GM19043 (cell line): ENCODE results near the gene ARL2.
"Not testable (repeated sequence)": the region's sequence is repeated elsewhere in the genome, so short reads cannot be mapped to it uniquely, and the experiment has no call there.

Source experiments
- ATAC-seq: cut with Tn5 transposase; IDR thresholded peaks from one replicate; pipeline ENCODE4 v1.9.1; 2021; ENCODE audit warnings: low read depth; ENCODE audit not compliant: unreplicated experiment

The ARL2 gene

DNA sequence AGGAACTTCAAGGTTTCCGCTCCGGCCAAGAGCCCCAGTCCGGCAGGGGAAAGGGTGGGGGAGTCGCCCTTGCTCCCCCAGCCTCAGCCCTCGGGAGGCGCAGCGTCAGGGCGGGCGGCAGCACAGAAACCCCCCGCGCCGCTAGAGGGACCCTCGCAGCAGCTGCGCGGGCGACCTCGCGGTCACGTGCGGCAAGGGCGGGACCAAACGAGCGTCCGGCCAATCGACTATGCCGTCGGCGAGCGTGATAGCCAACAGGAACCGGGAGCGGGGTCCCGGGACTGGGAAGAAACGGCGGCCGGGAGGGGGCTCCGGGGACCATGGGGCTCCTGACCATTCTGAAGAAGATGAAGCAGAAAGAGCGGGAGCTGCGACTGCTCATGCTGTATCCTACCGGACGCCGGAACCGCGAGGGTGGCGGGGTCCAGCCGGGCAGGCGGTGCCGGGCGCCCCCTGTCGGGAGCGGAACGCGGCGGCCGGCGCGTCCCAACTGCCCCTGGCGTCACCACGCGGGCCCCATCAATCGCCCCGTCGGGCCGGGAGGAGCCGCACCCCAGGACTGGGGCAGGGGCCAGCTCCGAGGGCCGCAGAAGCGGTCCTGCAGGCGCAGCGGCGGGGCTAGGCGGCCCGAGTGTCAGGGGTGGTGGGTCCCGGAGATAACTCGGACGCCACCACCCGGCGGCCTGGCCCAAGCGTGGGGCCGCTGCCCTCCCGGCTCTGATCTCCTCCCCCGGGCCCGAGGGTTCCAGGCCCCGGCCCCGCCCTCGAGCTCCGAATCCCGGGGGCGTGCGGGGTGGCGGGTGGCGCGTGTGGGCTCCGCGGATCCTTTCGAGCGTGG lies at the start of gene ARL2:
Gene ARL2 (plus strand): TSS at position 273 of the 838 bp plus-strand sequence. CDS start 48 bp downstream, at position 321.
- peak; percentile 55 for ATAC-seq

DNA sequence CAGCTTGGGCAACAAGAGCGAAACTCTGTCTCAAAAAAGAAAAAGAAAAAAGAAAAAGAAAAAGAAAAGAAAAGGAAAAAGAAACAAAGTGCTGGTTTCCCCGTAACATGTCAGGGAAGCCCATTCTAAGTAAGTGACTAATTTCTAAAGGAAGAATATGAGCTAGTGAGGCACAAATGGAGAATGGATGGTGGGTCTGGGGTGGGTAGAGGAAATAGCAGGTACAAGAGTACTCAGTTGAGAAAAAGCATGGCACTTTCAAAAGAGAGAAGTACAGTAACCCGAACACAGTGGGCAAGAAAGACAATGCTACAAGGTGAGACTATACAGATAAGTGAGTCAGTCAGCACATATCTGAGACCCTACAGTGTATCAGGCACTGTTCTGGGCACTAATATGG lies 46.6 kb upstream of the ARL2 start:
- ATAC-seq, result no peak

DNA sequence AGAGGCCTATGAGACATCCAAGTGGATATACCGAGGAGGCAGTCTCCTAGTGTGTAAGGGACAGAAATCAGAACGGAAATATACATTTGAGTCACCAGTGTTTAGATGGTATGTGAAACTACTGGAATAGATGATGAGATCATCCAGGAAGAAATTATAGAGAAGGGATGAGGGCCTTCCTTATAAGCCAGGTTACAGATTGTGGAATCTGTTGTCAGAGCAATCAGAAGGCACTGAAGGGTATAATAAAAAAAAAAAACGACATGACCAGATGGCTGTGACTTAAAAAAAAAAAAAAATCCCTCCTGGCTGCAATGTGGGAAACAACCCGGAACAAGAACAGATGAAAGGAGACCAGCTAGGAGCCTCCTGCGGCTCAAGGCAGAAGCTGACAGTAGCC lies 44.8 kb upstream of the ARL2 start:
- ATAC-seq, result no peak

DNA sequence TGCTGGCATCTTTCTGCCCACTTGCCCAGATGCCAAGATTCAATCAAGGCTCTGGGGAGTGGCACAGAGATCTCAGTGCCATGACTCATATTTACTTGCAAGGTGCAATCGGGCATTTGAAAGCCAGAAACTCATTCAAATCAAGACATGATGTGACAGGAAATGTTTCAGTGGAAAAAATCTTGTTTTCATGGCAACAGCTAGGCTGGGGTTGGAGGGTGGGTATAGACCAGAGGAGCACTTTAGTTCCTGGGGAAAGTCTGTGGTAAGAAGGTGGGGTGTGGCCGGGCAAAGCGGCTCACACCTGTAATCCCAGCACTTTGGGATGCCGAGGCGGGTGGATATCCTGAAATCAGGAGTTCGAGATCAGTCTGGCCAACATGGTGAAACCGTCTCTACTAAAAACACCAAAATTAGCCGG lies 43.2 kb upstream of the ARL2 start:
- no peak for ATAC-seq

DNA sequence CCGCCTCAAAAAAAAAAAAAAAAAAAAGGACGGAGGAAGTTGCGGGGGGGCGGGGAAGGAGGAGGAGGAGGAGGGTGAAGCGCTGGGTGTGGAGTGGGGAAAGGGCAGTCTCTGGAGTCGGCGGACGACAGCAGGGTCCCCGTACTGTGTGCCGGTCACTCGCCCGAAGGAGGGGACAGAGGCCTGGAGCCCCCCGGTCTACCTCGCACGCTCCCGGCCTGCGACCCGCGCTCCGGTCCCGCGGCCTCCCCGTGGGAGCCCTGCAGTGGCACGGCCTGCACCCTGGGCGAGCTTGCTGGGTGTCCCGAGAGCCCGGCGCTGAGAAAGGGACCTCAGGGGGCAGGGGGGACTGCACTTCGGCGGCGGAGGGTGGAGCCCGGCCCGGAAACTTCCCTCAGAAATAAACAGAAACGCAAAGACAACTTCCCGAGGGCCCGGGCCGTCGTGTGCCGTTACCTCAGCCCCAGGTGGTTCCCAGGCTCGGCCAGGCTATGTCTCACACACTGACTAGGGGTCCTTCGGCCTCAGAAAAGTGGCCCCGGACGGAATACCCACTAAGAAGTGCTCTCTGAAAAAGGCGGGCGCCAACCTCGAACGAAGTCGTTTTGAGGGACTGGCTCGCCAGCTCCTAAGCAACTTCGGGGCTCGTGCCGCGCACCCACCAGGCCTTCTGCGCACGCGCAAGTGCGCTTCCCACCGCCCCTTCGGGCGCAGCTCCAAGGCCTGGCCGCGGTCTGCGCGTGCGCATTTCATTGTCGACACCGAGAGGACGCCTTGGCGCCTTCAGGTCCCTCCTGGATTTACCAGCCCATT lies 42.3 kb upstream of the ARL2 start, which contains the start of gene MAJIN:
Gene MAJIN (minus strand): TSS at position 688 of the 813 bp plus-strand sequence. CDS start 12,703 bp downstream, outside the sequence.
- no peak for ATAC-seq

DNA sequence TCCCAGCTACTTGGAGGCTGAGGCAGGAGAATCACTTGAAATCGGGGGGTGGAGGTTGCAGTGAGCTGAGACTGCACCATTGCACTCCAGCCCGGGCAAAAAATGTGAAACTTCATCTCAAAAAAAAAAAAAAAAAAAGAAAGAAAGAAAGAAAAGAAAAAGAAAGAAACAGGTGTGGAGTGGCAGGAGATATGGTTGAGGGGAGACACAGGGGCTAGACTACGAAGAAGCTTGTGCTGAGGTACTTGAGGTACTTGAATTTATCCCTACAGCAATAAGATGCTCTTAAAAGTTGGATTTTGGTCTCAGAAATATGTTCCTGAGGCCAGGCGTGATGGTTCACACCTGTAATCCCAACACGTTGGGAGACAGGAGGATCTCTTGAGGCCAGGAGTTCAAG lies 39.8 kb upstream of the ARL2 start:
- no peak for ATAC-seq

DNA sequence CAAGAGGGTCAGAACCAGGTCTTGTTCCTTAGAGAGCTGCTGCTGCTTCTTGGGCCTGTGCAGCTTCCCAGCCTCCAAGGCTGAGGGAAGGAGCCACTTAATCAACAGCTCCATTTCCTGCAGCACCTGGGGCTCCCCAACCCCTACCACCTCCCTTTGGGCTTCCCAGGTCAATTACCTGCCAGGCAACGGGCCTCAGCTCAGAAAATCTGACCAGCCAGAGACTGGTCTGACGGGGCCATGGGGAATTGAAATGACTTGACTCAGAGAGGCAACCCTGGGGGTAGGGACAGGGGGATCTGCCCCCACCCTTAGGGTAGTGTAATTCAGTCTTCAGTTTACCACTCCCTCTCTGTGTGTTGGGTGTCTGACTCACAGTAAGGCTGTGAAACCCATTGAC lies 37.3 kb upstream of the ARL2 start:
- no peak for ATAC-seq

DNA sequence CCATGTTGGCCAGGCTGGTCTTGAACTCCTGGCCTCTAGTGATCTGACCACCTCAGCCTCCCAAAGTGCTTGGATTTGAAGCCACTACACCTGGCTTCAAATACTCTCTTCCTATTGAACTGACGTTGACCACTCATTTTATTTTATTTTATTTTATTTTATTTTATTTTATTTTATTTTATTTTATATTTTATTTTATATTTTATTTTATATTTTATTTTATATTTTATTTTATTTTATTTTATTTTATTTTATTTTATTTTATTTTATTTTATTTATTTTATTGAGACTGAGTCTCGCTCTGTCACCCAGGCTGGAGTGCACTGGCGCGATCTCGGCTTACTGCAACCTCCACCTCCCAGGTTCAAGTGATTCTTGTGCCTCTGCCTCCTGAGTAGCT lies 30.6 kb upstream of the ARL2 start:
- not testable (repeated sequence) for ATAC-seq

DNA sequence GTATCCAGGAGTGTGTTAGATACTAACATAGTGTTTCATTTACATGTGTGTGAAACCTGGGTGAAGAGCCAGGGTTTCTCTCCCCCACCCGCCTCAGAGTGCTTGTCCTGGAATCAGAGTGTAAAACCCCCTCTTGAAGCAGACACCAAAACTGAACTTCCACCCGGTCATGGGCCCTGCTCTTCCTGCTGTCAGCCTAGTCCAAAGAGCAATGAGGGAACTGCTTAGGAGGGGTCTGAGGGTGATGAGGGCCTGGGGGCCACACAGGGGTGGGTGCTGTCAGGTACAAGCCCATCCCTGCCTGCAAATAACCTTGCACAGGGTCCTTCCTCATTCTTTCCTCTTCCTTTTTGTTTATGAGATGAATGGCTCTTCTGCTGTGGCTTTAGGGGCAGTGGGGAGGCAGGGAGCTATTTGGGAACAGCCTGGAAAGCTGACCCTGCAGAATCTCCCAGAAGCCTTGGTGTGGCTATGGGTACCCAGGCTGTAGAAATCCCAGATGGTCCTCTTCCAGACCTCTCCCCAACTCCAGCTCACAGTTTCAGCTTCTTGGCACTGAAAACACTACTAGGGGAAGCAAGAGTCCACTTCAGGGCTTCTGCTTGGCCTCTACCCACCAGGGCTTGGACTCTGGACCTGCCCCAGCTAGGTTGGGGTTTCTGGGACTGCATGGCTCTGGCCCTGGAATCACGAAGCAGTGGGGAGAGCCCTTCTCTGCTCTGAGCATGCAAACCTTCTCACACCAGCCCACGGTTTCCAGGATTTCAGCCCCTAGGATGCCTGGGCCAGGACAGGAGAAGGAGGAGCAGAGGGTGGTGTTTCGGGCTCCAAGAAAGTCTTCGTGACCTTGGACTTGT lies 25.7 kb upstream of the ARL2 start:
- no peak for ATAC-seq

DNA sequence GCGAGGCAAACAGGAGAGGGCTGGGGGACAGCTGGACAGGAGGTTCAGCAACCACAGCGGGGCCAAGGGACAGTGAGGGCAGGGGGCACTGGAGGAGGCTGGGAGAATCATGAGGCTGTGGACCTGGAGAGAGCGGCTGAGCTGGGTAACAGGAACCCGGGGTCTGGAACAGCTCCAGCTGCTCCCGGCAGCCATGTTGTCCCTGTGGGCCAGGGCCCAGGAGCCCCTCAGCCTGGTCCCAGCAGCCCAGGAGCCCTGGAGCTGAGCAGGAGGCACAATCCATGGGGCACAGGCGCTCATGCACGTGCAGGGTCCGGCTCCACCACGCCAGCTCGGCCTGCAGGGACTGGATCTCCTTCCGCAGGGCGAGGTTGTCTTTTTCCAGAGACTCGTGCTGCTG lies 24.5 kb upstream of the ARL2 start:
- ATAC-seq, result no peak

DNA sequence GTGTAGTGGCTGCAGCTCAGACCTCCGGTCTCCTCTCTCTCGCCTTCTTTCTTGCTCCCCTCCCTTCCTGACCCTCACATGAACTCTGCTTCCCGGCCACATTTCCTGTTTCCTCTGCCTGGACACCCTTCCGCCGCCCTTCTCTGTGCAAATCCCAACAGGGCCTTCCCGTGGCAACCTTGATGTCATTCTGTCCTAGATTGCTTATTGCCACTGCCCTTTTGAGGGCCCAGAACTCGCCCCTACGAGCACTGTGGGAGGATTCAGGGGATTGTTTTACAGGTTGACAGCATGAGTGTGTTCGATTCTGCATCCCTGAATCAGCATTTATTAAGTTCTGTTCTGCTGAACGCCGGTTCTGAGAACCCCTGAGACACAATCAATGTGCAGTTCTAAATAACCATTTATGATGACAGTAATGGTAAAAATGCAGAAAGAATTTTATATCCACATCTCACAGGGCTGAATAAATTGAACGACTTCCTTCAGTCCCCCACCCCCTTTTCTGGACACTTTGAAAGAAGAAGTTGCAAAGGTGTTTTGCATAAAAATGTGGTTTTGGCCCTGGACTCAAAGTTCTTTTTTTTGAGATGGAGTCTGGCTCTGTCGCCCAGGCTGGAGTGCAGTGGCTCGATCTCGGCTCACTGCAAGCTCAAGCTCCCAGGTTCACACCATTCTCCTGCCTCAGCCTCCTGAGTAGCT lies 23.6 kb upstream of the ARL2 start:
- ATAC-seq, result no peak

DNA sequence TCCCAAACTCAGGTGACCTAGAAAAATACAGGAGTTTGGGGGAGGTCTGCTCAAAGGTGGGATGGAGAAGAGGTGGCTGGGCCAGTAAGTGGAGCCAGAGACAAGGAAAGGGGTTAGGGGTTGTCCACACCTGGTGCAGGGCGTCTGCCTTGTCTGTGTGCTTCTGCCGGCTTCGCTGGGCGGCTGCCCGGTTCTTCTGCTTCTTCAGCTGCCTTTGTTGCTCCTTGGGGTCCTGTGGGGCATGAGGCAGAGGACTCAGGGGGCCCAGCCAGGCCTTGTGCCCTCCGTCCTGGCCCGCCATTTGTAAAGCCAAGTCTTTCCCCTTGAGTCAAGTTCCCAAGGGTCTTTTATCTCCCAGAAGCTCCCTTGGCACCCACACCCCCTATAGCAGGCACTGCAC lies 19.6 kb upstream of the ARL2 start:
- ATAC-seq, result no peak

DNA sequence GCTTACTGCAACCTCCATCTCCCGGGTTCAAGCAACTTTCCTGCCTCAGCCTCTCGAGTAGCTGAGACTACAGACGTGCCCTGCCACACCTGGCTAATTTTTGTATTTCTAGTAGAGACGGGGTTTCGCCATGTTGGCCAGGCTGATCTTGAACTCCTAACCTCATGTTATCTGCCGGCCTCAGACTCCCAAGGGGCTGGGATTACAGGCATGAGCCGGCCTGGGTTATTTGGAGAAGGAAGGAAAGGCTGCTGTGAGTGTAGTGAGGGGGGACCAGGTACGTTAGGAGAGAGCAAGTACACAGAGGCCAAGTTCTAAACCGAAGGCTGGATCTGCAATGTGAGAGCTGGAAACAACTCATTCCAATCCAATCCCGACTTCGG lies 17.6 kb upstream of the ARL2 start:
- no peak for ATAC-seq

DNA sequence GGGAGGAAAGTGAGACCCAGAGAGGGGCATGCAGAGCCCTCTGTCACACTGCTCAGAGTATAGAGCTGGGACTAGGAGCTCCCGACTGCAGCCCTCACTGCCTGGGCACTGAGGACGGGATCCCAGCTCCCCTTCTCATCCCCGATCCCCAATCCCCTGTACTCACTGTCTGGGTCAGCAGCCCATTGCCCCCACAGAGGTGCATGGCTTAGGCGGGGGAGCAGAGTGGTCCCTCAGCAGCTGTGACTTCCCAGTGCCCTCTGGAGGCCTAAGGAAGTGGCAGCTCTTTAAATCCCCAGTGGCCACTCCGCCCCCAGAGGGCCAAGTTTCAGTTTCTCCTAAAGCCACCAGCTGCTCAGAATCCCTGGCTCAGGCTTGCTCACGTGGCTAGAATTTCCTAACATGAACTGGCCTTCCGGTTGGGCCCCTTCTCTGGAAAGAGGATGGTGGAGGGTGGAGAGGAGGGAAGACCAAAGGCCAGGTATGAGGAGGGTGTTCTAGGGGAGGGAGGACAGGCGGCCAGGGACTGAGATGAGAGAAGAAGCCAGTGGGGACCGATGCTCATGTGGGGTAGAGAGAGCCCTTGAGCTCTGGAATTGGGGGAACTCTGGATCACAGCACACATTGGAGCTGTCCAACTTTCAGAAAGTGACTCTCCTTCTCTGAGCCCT lies 17.1 kb upstream of the ARL2 start, which contains the start of gene BATF2:
Gene BATF2 (minus strand): TSS at position 262 of the 671 bp plus-strand sequence. CDS start 57 bp downstream, at position 205.
- ATAC-seq, result no peak

DNA sequence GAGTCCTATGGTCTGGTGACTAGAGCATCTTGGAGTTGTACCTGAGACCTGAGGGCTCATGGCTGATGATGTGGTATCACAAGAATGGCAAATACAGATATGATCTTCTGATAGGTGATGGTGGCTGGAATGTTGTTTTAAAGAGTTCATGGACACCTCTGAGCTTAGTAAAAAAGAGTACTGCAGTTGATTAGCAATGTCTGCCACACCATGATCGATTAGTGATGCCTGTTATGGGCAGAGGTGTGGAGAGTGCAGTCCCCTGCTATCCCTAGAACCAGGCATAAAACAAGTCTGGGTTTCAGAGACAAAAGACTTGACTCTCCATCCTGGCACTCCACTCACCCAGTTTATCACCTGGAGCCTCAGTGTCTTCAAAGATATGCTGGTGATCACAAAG lies 15.8 kb upstream of the ARL2 start:
- ATAC-seq, result no peak

DNA sequence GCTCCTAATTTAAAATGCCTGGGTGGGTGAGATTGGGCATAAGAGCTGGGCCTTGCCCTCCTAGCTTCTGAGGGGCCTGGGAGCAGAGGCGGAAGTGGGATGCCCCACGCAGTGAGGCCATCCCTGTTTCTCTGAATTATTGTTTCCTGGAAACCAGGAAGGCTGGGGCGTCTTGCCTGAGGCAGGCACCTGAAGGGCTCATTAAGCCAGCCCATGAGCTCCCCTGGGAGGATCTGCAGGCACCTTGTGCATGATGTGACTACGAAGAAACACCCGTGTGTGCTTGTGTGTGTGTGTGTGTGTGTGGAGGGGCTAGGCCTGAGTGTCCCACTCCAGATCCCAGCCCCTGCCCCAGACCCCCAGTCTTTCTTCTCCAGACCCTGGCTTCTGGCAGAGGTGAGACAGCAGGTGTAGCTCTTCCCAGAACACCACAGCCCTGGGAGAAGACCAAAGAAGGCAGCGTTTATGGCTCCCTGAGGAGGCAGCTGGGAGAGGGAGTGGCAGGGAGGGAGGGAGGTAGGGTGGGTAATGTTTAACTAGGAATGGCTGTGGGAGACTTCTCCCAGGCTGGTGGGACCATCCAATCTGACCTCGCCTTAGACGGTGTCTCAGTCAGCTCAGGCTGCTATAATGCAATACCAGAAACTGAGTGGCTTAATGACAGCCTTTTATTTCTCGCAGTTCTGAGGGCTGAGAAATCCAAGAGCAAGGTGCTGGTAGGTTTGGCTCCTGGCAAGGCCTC lies 15.1 kb upstream of the ARL2 start:
- no peak for ATAC-seq

DNA sequence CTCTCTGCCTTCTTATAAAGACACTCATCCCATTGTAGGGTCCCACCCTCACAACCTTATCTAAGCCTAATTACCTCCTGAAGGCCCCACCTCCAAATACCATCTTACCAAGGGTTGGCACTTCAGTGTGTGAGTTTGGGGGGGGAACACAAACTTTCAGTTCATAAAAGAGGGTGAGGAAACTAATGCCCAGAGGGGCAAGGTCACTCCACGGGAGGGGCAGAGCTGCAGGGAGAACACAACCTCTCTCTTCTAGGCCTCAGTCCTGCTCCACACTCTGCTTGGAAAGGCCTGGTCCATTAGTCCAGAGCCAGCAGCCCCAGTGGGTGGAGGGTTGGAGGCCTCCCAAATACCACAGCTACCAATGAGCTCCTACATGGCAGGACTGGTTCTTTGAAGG lies 14.5 kb upstream of the ARL2 start:
- no peak for ATAC-seq

DNA sequence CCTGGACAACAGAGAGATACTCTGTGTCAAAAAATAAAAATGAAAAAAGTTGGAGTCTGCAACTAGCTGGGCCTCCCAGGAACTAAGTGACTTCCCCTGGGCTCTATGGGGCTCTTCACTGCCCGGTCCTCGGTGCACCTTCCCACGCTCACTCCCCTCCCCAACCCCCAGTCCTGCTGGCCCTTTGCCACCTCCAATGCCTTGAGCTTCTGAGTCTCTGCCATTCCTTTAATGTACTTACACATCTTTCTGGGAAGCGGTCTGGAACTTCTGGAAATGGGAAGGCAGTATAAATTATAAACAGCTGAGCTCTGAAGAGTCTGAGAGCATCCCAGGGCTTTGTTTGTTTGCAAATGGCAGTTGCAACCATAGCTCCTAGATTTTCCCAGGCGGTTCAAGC lies 11.3 kb upstream of the ARL2 start:
- no peak for ATAC-seq

DNA sequence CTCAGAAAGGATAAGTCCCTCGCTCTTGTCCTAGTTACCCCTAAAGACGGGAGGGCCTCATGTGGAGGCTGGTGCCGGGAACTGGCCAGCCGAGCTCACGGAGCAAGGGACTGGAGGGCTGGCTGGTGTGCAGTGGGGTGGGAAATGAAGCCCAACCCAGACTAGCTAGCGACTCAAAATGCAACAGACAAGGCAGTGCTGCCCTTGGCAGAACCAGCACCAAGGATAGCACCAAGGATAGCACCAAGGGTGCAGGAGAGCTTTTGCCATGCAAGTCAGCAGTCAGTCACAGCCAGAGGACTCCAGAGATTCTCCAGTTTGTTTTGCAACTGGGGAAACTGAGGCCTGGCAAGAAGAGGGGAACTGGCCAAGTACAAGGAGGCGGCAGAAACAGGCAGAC lies 10.7 kb upstream of the ARL2 start:
- ATAC-seq, result no peak
